LNCAP (cell line): ENCODE measurements around the gene IL1R1.

ENCODE experiments used
- CTCF ChIP-seq: fragments of 450-650 bp; IDR thresholded peaks from 2 replicates; pipeline ENCODE4 v1.5.1; 2017; ENCODE audit warnings: mild to moderate bottlenecking

The IL1R1 gene

GRCh38 chr2:102101097-102101848, 41.3 kb upstream of the IL1R1 start:
- no peak for TF ChIP-seq CTCF

- TF ChIP-seq CTCF = no peak
Observed at GRCh38 chr2:102101849-102102635, 40.5 kb upstream of the IL1R1 start.

GRCh38 chr2:102103284-102103683, 39.3 kb upstream of the IL1R1 start:
- TF ChIP-seq CTCF = no peak

GRCh38 chr2:102103992-102104871, 38.3 kb upstream of the IL1R1 start:
- no peak for TF ChIP-seq CTCF

GRCh38 chr2:102106133-102106556, 36.4 kb upstream of the IL1R1 start:
- TF ChIP-seq CTCF = no peak

GRCh38 chr2:102107741-102108070, 34.8 kb upstream of the IL1R1 start:
- TF ChIP-seq CTCF = no peak

GRCh38 chr2:102109016-102109415, 33.5 kb upstream of the IL1R1 start:
- TF ChIP-seq CTCF = no peak
